HL-60 (cell line): ENCODE data around the gene ARID1B.

Experiments used
- DNase-seq, 2 experiments: peaks; one replicate each; pipeline ENCODE4 v3.0.0-alpha.2; 2010 to 2020; ENCODE audit warnings: low read depth in 1 of 2, low spot score in 1 of 2
- H3K27ac ChIP-seq: fragments of 250-450 bp; sonication (Bioruptor Pico); replicated peaks from 2 replicates; pipeline ENCODE4 v1.5.1; 2020; ENCODE audit warnings: mild to moderate bottlenecking, moderate library complexity
- H3K27me3 ChIP-seq: fragments of 250-450 bp; sonication (Bioruptor Pico); 2 replicates; pipeline ENCODE4 v1.5.1; 2021; ENCODE audit warnings: mild to moderate bottlenecking, moderate library complexity; ENCODE audit not compliant: insufficient read depth, poor library complexity, severe bottlenecking
- H3K4me3 ChIP-seq: replicated peaks from 2 replicates; pipeline ENCODE4 v1.5.1; 2011; ENCODE audit warnings: mild to moderate bottlenecking, control low read depth, low read length; ENCODE audit not compliant: insufficient read depth
- GABPA ChIP-seq: IDR thresholded peaks from 2 replicates; pipeline ENCODE4 v1.6.1; 2012; ENCODE audit warnings: low read depth
- POLR2AphosphoS5 ChIP-seq: IDR thresholded peaks from 2 replicates; pipeline ENCODE4 v1.6.1; 2012; ENCODE audit warnings: low read depth
- SPI1 ChIP-seq: IDR thresholded peaks from 2 replicates; pipeline ENCODE4 v1.6.1; 2012; ENCODE audit warnings: low read depth, mild to moderate bottlenecking, borderline replicate concordance
- TF ChIP-seq, protein P1 (sequence below): IDR thresholded peaks from 2 replicates; pipeline ENCODE4 v1.6.1; 2012; ENCODE audit warnings: low read depth; ENCODE audit not compliant: insufficient replicate concordance
- TF ChIP-seq, protein P2 (sequence below): IDR thresholded peaks from one replicate; pipeline ENCODE4 v1.5.1; 2011; ENCODE audit warnings: low read length, control low read depth, inconsistent platforms; ENCODE audit not compliant: insufficient read depth

ARID1B gene

DNA sequence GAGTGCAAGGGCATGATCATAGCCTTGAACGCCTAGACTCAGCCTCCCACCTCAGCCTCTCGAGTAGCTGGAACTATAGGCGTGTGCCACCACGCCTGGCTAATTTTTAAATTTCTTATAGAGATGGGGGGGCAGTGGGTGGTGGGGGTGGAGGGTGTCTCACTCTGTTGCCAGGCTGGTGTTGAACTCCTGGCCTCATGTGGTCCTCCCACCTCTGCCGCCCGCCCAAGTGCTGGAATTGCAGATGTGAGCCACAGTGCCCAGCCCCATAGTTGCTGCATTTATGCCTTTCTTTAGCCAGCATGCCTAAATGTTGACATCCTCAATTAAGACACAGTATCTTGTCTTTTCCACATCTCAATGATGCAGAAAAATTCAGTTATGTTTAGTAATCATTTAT, 171.1 kb downstream of the ARID1B start:
- H3K4me3 ChIP-seq: no peak overlapping the region
- no peak for DNase-seq
- H3K27ac ChIP-seq: no peak overlapping the region
- no peaks in the 10 kb centered on the region for H3K27me3 ChIP-seq
- TF ChIP-seq, protein P1, sequence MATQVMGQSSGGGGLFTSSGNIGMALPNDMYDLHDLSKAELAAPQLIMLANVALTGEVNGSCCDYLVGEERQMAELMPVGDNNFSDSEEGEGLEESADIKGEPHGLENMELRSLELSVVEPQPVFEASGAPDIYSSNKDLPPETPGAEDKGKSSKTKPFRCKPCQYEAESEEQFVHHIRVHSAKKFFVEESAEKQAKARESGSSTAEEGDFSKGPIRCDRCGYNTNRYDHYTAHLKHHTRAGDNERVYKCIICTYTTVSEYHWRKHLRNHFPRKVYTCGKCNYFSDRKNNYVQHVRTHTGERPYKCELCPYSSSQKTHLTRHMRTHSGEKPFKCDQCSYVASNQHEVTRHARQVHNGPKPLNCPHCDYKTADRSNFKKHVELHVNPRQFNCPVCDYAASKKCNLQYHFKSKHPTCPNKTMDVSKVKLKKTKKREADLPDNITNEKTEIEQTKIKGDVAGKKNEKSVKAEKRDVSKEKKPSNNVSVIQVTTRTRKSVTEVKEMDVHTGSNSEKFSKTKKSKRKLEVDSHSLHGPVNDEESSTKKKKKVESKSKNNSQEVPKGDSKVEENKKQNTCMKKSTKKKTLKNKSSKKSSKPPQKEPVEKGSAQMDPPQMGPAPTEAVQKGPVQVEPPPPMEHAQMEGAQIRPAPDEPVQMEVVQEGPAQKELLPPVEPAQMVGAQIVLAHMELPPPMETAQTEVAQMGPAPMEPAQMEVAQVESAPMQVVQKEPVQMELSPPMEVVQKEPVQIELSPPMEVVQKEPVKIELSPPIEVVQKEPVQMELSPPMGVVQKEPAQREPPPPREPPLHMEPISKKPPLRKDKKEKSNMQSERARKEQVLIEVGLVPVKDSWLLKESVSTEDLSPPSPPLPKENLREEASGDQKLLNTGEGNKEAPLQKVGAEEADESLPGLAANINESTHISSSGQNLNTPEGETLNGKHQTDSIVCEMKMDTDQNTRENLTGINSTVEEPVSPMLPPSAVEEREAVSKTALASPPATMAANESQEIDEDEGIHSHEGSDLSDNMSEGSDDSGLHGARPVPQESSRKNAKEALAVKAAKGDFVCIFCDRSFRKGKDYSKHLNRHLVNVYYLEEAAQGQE: no peak
- TF ChIP-seq GABPA (no peak), SPI1 (no peak), POLR2AphosphoS5 (no peak)
- TF ChIP-seq, protein P2, sequence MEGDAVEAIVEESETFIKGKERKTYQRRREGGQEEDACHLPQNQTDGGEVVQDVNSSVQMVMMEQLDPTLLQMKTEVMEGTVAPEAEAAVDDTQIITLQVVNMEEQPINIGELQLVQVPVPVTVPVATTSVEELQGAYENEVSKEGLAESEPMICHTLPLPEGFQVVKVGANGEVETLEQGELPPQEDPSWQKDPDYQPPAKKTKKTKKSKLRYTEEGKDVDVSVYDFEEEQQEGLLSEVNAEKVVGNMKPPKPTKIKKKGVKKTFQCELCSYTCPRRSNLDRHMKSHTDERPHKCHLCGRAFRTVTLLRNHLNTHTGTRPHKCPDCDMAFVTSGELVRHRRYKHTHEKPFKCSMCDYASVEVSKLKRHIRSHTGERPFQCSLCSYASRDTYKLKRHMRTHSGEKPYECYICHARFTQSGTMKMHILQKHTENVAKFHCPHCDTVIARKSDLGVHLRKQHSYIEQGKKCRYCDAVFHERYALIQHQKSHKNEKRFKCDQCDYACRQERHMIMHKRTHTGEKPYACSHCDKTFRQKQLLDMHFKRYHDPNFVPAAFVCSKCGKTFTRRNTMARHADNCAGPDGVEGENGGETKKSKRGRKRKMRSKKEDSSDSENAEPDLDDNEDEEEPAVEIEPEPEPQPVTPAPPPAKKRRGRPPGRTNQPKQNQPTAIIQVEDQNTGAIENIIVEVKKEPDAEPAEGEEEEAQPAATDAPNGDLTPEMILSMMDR: no peak

DNA sequence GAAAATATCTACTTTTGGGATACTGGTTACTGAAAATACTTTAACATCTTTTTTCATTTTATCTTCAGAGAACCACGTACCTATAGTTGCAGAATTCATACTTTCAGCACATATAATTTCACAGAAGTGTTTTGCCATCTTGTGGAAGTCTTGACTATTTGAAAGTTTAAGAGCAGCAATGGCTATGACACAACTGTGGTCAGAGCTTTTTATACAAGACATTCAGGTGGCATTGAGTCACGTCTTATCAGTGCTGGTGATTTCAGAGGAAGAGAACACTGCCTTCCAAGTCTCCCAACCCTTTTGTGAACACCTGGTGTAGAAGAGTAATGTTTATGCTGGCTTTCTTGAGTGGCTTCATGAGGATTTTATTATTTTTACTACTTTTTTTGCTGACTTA, 171.6 kb downstream of the ARID1B start:
- H3K4me3 ChIP-seq: no peak overlapping the region
- no peaks in the 10 kb centered on the region for H3K27me3 ChIP-seq
- H3K27ac ChIP-seq: no peak overlapping the region
- no peak for DNase-seq
- TF ChIP-seq GABPA (no peak), SPI1 (no peak), POLR2AphosphoS5 (no peak)
- TF ChIP-seq, protein P2: no peak
- TF ChIP-seq, protein P1: no peak

DNA sequence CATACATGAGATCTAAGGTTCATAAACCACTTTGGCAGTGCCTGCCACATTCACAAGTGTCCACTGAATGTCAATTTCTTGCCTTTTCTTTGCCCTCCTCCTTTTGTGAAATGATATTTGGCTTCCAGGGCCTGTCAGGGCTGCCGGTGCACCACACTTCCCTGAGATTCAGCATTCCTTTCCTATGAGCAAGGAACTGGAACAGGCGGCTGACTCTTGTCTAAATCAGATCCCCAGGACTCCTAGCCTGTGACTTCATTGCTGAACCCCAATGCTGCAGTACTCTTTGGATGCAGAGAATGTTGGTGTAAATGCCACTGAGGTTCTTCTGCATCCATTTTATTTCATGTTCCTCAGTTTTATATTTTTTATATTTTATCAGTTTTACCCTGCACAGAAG, 172.2 kb downstream of the ARID1B start:
- no peak overlapping the region for H3K27ac ChIP-seq
- no peaks in the 10 kb centered on the region for H3K27me3 ChIP-seq
- TF ChIP-seq POLR2AphosphoS5 (no peak), SPI1 (no peak), GABPA (no peak)
- TF ChIP-seq, protein P2: no peak
- TF ChIP-seq, protein P1: no peak
- DNase-seq: no peak
- H3K4me3 ChIP-seq: no peak overlapping the region
